HG03097 (cell line): ENCODE measurements around the gene CD209.
"Not testable (repeated sequence)": the region's sequence is repeated elsewhere in the genome, so short reads cannot be mapped to it uniquely, and the experiment has no call there.

Experiments
- ATAC-seq: cut with Tn5 transposase; IDR thresholded peaks from one replicate; pipeline ENCODE4 v1.9.1; 2021; ENCODE audit not compliant: unreplicated experiment, low FRiP score

Gene CD209, protein sequence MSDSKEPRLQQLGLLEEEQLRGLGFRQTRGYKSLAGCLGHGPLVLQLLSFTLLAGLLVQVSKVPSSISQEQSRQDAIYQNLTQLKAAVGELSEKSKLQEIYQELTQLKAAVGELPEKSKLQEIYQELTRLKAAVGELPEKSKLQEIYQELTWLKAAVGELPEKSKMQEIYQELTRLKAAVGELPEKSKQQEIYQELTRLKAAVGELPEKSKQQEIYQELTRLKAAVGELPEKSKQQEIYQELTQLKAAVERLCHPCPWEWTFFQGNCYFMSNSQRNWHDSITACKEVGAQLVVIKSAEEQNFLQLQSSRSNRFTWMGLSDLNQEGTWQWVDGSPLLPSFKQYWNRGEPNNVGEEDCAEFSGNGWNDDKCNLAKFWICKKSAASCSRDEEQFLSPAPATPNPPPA

DNA sequence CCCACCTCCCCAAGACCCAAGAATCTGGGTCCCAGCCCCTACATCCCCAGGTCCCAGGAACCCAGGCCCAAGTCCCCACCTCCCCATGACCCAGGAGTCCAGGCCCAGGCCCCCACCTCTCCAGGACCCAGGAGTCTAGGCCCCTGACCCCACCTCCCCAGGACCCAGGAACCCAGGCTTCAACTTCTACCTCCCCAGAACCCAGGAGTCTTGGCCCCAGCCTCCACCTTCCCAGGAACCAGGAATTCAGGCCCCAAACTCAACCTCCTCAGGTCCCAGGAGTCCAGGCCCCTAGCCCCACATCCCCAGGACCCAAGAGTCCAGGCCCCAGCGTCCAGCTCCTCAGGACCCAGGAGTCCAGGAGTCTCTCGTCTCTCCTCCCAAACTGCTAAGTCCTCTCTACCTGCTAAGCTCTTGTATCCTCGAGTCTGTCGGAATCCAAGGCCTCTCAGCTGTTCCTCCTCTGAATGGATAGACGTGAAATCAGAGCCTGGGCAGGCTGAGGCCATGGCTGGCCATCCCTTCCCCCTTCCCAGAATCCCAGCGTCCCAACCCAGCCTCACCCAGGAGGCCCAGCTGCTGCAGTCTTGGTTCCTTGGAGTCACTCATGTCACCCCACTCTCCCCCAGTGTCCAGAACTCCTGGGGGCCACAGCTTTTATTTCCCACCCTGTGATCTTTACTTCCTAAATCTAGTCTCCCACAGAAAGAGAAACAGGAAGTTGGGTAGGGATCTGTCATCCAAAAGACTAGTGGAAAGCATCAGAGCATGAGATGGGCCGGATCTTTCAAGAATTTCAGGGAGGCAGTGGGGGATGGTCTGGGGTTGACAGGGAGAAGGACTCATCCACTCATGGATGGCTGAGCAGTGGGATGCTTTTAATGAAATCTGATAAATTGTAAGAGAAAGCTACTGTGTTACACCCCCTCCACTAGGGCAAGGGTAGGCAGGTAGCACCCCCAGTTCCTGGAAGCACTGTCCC lies at the start of gene CD209:
Gene CD209, minus strand, starts transcription at position 632 of the 982 bp plus-strand sequence. Its CDS starts 23 bp downstream, at position 609.
- no peak for ATAC-seq

DNA sequence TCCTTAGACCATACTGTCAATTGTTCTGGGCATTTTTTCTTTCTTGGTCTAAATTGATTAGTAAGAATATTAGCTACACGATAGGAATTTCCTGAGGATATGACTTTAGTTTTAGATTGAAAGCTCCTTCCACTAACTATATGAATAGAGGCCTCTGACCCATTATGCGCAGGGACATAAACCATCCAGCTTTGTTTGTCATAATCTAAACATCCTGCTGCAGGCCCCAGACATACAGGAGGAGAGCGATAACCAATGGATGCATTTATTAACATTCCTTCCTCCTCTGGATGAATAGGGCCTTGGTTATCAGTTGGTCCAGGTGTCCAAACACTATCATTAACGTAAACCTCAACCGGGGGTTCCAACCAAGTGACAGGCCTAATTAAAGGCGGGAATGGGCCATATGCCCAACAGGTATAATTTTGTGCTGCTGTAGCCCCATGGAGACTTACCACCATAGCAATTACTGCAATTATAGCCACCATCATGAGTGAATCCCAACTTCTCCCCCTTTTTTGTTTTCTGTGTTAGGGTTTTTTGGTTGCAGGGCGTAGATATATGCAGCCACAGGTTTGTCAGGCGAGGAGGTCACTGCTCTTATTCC lies 48.3 kb upstream of the CD209 start:
- no peak for ATAC-seq

GRCh38 chr19:7793493-7793892 lies 46.2 kb upstream of the CD209 start:
- no peak for ATAC-seq

DNA sequence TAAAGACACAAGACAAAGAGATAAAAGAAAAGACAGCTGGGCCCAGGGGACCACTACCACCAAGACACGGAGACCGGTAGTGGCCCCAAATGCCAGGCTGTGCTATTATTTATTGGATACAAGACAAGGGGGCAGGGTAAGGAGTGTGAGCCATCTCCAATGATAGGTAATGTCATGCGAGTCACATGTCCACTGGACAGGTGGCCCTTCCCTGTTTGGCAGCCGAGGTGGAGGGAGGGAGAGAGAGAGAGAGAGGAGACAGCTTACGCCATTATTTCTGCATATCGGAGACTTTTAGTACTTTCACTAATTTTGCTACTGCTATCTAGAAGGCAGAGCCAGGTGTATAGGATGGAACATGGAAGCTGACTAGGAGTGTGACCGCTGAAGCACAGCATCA lies 45.4 kb upstream of the CD209 start:
- not testable (repeated sequence) for ATAC-seq

DNA sequence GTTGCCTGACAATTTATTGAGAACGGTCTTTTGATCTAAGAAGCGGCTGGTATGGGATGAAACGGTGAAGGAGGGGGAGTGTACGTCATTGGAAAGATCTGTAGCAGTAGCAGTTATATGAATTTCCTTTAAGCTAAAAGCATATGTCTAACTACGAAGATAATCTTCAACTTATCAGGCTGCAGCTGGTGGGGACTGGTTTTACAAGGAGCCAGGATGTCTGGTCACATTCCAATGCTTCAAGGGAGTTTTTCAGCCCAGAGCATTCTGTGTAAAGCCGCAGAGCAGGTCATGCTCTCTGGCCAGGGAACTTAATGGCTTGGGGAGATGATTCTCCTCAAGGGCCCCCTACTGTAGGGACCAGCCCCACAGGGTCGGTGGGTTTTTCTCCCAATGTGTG lies 44.9 kb upstream of the CD209 start:
- ATAC-seq: no peak

- no peak for ATAC-seq
Observed at GRCh38 chr19:7790416-7790815, 43.1 kb upstream of the CD209 start.

DNA sequence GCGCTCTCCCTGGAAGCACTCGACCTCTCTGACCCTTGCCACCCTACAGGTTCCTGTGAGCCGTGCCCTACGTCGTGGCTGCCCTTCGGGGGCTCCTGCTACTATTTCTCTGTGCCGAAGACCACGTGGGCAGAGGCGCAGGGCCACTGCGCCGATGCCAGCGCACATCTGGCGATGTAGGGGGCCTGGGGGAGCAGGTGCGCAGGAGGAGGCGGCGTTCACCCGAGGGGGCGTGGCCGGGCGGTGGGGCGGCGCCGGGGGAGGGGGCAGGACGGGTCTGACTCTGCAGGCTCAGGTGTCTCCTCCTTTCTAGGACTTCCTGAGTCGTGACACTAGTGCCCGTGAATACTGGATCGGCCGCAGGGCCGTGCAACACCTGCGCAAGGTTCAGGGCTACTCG lies 42.1 kb upstream of the CD209 start:
- no peak for ATAC-seq

GRCh38 chr19:7788933-7789323 lies 41.6 kb upstream of the CD209 start:
- no peak for ATAC-seq

DNA sequence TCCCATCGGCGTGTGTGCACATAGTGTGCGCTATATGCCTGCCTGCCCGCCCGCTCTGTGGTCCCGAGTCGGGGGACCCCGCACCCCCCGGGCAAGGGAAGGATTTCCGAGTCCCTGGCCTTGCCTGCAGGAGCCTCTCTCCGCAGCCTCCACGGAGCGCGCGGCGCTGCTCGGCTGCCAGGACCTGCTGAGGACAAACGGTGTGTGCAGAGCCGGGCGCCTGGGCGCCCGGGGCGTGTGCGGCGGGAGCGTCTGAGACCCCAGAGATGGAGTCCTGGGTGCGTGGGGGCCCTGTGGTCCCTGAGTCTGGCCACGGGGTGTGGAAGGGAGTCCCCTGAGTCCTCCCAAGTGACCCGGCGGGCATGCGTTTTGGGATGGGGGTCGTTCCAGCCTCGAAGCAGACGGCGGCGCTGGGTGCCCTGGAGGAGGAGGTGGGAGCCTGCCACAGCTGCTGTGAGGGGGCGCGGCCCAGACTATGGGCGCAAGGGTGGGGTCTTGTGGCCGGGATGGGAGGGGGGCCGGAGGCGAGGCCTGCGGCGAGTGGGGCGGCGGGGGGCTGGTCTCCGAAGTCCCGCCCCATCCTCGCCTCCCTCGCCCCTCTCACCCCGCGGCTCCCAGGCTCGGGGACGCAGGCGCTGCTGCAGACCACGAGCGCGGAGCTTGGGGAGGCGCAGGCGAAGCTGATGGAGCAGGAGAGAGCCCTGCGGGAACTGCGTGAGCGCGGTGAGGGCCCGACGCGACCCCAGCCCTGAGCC lies 41.0 kb upstream of the CD209 start:
- no peak for ATAC-seq

DNA sequence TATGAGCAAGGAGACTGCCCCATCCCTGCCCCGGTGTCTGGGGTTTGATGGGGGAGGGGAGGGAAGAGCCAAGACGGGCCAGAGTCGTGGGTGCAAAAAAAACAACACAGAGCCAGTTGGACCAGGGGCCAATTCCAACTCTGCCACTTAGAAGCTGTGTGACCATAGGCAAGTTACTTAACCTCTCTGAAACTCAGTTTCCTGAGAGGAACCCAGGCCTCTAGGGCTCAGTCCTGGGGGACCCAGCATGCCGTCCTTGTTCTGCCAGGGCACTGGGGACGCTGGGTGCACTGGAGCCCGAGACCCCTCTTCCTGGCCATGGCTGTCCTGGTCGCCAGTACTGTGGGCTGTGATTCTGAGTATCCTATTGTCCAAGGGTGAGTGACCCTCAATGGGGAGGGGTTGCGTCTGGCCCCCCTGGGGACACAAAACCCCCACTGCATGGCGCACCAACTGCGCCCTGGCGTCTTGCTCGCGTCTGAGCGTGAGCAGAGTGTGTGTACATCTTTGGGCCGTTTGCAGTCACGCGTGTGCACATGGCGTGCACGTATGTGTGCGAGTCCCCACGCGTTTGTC lies 40.4 kb upstream of the CD209 start:
- ATAC-seq: no peak

- ATAC-seq: no peak
Observed at GRCh38 chr19:7787141-7787540, 39.8 kb upstream of the CD209 start.

DNA sequence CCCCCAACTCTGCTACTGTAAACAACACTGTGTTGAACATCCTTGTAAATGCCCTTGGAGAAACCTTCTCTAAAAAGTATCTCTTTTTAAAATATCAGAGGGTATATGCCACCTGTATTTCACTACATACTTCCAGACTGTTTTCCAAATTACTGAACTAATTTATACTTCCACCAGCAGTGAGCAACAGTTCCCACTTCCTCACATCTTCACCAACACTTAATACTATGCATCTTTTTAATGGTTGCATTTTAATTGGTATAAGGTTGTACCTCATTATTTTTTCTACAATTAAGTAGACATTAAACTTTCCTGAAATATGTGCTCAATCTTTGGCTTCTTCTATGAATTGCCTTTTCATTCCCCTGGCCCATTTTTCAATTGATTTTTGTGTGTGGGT lies 37.5 kb upstream of the CD209 start:
- ATAC-seq: no peak

DNA sequence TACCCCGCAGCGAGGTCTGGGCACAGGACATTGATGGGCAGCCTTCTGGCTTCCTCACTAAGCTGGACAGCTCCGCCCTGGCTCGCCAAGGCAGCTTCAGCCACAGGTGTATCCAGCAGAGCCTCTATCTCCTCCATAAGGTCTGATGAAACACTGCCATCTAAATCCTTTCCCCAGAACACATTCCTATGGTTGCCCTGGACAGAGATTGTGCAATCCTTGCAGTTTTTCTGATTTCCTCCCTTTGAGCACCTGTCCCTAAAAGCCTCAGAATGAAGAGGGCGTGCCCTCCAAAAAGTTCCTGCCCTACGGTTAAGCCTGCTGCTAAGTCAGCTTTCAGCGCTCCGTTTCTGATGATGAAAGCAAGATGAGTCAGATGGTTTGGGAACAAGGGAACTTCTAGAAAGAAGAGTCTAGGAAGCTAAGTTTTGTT lies 36.7 kb upstream of the CD209 start:
- ATAC-seq: no peak

- ATAC-seq: no peak
Observed at GRCh38 chr19:7781157-7781556, 33.8 kb upstream of the CD209 start.

- no peak for ATAC-seq
Observed at GRCh38 chr19:7779631-7780486, 32.5 kb upstream of the CD209 start.

DNA sequence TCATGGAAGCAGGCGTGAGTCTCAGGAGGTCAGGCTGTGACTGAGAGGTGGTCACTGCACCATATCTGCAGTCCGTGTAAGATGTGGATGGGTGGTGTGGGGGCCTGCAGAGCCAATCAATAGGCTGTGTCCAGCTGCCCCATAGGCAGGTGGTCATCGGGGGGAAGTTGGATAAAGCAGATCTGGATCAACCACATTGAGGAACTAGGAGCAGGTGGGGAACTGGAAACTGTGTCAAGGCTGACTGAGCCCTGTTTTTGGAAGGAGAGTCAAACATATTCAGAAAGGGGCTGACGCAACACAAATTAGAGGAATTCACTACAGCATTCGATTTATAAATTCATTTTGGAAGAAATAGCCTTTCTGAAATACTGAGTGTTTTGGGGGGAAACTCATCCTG lies 30.7 kb upstream of the CD209 start:
- no peak for ATAC-seq

DNA sequence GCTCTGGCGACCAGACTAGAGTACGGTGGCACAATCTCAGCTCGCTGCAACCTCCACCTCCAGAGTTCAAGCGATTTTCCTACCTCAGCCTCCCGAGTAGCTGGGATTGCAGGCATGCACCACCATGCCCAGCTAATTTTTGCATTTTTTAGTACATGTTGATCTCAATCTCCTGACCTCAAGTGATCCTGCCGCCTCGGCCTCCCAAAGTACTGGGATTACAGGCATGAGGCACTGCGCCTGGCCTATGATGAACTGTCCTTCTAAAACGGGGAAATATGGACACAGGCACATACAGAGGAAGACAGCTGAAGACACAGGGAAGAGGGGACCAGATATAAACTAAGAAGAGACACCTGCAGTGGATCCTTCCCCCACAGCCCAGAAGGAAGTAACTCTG lies 28.4 kb upstream of the CD209 start:
- ATAC-seq: no peak

DNA sequence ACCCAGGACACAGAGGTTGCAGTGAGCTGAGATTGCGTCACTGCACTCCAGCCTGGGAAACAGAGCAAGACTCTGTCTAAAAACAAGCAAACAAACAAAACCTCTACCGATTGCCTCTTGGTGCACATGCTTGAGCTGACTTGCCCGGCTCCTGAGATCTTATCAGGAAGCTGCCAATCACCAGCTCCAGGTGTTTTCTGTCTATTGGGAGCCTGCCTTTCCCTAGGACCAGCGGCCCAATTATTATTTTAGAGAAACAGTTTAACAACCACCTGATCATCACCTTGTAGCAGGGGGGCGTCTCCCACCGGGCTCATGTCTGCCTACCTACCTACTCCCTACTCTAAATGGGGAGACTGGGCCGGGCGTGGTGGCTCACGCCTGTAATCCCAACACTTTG lies 26.5 kb upstream of the CD209 start:
- ATAC-seq: no peak

DNA sequence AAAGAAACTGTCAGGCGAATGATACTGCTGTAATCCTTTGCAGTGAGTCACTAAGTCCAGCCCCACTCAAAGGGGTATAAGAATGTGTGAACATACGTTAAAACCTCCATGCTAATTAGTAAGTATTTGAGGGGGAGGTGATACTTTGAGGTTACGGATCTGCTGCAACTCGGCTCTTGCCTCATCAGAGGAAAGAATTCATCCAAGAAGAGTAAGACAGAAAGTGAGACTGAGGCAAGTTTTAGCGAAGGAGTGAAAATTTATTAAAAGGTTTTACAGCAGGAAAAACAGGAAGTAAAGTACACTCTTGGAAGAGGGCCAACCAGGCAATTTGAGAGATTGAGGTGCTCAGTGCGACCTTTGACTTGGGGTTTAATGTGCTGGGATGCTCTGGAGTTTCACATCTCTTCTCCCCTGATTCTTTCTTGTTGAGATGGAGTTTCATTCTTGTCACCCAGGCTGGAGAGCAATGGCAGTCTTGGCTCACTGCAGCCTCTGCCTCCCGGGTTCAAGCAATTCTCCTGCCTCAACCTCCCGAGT lies 25.5 kb upstream of the CD209 start:
- no peak for ATAC-seq
